Kidney tubule cell (primary cell): ENCODE measurements around the gene TYMP.
A peak's percentile ranks its signal among the peaks of the same experiment; 100 is the strongest.

Source experiments
- DNase-seq: peaks from one replicate; pipeline ENCODE4 v3.0.0-alpha.2; 2018; ENCODE audit warnings: low spot score

Gene TYMP

DNA sequence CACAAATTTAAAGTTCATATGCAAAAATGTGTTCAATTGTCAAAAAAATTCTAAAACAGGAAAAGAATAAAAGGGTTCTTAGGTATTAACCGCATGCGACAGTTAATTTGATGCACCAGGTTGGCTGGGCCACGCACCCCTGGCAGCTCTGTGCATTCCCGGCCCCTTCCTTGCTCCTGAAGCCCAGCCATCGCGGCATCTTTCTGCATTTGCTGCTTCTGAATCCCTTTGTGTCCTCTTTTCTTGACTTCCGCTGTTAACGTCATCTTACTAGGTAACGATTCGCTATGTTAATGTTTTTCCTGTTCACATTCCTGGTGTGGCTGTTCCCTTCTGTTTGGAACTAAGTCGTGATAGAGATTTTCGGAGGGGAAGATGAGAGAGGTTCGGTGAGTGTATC lies 8.0 kb upstream of the TYMP start:
- DNase-seq, result no peak

DNA sequence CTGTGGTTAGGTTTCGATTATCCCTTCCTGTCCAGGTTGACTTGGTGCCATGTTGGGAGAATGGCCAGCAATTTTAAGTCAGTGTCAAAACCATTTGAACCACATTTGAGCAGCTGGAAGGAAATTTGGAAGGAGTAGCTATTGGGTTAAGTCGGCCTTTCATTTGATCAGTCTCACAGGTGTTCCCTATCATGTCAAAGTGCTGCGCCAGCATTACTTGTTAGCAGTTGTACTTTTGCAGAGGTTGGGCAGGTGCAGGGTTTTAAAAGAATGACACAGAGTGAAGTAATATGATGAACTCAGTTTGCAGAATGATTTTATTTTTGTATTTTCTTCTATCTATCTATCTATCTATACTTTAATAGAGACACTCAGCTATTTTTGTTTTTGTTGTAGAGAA lies 6.4 kb upstream of the TYMP start:
- no peak for DNase-seq

DNA sequence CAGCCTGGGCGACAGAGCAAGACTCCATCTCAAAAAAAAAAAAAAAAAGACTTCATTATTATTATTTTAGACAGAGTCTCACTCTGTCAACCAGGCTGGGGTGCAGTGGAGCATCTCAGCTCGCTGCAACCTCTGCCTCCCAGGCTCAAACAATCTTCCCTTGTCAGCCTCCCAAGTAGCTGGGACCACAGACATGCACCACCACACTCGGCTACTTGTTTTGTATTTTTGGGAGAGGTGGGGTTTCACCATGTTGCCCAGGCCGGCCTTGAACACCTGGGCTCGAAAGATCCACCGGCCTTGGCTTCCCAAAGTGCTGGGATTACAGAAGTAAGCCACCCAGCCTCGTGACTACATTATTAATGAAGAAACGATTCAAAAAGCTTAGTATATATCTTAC lies 5.3 kb upstream of the TYMP start:
- DNase-seq, result no peak

DNA sequence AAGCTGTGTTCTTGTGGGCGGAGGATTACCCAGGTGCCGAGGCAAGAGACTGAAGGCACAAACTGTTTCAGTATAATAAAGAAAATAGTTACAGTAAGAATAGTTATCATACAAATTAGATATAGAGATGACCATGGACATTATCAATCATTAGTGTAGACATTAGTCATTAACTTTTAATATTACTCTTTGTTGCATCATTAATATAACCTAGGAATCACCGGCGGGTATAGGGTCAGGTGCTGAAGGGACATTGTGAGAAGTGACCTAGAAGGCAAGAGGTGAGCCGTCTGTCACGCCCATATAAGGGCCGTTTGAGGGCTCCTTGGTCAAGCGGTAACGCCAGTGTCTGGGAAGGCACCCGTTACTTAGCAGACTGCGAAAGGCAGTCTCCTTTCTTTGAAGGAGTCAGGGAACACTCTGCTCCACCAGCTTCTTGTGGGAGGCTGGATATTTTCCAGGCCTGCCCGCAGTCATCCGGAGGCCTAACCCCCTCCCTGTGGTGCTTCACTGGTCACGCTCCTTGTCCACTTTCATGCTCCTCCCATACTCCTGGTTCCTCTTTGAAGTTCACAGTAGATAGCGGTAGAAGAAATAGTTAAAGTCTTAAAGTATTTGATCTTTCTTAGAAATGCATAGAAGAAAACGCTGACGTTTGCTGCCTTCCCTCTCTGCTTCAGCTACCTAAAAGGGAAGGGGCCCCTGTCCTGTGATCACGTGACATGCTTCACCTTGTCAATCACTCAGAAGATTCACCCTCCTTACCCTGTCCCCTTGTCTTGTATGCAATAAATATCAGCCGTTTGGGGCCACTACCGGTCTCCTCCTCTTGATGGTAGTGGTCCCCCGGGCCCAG lies 4.3 kb upstream of the TYMP start:
- DNase-seq, result peak; percentile 59

DNA sequence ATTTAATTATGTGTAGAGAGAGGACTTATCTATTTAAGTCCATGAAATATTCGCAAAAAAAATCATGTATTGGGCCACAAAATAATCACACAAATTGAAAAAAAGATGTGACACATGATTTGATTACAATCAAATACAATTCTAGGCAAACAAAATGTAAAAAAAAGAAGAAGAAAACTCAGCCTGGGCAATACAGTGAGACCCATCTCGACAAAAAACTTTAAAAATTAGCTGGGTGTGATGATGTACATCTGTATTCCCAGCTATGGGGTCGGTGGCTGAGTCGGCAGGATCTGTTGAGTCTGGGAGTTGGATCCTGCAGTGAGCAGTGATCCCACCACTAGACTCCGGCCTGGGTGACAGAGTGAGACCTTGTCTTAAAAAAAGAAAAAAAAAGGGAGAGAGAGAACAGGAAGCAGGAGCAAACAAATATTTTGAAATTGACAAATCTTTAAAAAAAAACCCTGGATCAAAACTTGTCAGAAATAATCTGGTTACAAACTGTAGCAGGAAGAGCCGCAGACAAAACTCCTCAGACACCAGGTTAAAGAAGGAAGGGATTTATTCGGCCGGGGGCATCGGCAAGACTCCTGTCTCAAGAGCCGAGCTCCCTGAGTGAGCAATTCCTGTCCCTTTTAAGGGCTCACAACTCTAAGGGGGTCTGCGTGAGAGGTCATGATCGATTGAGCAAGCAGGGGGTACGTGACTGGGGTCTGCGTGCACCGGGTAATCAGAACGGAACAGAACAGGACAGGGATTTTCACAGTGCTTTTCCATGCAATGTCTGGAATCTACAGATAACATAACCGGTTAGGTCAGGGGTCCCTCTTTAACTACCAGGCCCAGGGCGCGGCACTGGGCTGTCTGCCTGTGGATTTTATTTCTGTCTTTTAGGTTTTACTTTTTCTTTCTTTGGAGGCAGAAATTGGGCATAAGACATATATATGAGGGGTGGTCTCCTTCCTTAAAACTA lies 3.3 kb upstream of the TYMP start:
- DNase-seq, result no peak

DNA sequence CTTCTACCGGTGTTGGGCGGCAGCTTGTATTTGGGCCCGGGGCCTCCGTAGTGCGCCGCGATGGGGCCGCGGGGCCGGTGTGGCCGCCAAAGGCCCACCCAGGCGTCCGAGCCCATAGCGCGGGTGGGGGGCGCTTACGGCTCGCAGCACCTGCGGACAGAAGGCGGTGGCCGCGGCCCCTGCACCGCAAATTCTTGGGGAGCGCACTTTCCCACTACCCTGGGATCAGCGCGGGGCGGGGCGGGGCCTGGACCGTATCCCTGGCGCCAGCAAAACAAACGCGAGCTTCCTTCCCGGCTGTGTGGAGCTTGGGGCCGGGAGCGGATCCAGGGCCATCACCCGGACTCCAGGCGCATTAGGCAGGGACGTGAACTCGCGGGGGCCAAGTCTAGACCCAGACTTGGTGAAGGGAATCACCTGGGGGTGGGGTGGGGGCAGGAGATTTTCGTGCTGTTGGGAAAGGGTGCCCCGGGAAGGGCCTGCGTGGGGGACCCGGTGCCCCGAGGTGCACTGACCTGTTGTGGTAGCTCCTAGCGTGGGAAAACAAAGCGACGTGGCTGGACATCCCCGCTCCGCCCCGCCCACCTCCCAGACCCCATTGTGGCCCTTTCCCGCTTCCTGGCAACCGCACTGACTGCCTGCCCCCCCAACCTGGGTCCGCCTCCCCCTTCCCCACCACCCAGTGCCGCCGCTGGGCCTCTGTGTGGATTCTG lies 2.3 kb upstream of the TYMP start:
- peak; percentile 64 for DNase-seq

DNA sequence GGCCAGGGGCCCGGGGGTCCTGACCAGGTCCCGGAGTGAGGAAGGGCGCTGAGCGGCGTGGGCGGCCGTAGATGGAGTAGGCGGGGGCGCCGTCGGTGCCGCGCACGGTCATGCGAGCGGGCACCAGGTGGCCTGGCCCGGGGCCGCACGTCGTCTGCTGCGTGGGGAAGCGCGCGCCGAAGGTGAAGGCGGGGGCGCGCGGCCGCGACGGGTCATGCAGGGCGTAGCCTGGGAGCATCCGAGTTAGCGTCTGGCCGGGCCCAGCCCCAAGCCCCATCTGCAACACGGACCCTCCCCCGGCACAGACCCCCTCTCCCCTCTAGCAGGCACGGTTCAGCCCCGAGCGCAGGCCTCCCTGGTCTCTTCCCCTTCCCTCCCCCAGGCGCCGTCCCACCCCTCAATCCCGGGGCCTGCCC lies 1.7 kb upstream of the TYMP start:
- DNase-seq, result peak; percentile 42

DNA sequence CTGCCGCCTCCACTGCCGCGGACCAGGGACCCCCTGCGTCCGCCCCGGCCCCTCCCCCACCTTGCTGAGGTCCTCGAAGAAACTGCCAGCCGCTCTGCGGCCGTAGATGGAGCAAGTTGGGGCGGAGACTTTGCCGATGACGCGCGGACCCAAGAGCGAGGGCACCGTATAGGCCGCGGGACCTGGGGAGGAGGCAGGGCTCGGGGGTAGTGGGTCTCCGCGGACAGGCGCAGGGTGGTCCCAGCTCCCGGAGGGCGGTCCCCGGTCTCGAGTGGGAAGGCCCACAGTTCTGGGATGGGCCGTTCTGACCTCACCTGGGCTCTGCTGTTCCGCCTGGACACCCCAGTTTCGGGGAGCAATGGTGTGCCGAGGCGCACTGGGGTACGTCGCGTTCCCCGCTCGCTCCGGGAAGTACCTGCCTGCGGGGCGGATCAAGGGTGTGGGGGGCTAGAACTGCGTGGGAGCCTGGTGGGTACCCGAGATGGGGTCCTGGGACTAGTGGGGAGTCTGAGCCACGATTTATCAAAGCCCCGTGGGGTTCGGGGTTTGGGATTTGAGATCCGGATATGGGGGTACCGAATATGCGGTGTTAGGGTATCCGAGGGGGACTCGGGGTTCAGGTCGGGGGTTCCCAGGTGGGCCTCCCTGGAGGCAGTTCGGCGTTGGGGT lies 1.2 kb upstream of the TYMP start:
- peak; percentile 80 for DNase-seq

DNA sequence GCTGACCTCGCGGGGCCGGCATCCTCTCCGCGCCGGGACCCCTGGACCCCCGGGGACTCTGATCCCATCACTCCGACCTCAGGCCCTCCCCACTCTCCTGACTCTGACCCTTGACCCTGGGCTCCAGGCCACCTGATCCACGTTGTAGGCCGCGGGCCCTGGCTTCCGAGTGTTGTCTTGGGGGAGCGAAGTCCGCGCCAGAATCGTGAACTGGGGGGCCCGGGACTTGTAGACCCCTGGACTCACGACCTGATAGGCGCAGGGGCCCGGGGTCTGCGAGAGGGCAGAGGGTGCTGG lies 716 bp upstream of the TYMP start:
- no peak for DNase-seq

DNA sequence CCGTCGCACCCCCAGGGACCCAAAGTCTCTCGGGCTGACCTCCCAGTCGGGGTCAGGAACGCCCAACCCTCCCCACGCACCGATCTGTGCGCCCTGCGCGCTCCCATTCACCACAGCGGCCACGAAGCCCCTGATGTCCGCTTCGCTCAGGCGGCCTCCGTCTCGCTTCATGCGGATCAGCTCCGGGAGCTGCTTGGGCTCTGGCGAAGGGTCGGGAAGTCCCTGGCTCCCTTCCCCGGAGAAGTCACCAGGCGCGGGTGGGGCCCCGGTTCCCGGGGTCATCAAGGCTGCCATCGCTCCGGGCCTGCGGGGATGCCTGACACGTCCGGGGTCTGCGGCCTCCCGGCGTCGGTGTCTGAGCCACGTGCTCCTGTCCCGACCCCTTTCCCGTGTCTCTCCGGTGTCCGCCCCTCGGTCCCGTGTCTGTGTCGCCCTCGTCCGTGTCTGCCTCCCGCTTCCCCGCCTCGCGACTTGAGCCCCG lies 356 bp downstream of the TYMP start:
- peak; percentile 13 for DNase-seq

DNA sequence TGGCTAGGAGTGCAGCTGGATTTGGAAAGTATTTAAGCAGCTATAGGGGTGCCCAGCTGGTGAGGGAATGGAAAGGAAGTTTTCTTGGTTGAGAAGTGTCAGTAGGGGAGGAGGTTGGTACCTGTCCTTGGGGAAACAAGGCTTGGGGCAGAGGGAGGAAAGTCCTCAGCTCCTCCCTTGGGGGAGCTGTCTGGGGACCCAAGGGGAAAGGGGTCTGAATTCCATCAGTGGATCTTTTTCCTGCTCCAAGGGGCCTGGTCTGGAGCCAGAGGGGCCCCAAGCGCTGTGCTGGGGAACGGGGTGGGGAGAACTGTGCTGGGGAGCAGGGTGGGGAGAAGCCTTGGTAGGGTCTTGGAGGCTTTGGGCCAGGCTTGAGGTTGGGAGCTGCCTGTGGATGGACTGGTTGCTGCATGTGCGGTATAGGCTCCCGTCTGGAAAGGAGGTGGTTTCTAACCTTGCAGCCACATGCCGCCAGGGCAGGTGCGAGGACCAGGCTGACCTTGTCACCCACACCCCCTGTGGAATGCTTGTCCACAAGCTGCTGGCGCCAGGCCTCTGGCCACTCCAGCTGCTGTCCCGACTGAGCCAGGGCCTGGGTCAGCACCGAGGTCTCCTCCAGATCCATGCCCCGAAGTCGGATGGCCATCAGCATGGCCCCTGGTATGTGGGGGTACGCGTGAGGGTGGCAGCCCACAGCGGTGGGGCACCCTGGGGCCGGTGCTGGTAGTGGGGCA lies 963 bp downstream of the TYMP start:
- DNase-seq, result no peak

DNA sequence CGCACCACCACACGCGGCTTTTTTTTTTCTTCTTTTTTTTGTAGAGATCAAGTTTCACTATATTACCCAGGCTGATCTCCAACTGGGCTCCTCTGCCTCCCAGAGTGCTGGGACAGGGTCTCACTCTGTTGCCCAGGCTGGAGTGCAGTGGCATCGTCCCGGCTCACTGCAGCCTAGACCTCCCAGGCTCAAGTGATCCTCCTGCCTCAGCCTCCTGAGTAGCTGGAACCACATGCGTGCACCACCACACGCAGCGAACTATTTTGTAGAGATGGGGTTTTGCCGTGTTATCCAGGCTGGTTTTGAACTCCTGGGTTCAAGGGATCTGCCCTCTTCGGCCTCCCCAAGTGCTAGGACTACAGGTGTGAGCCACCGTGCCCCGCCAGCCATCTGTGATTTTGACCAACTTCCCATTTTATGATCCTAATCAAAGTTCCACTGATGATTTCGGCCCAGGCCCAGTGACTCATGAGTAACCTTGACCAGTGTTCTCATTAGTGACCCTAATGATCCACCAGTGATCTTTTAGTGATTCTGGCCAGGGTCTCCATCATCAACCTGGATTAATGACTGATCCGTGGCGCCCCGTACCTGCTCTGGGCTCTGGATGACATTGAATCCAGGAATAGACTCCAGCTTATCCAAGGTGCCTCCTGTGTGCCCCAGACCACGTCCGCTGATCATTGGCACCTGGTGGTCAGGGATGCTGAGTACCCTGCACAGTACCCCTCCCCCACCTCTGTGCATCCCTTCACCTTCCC lies 1.7 kb downstream of the TYMP start:
- DNase-seq, result no peak

DNA sequence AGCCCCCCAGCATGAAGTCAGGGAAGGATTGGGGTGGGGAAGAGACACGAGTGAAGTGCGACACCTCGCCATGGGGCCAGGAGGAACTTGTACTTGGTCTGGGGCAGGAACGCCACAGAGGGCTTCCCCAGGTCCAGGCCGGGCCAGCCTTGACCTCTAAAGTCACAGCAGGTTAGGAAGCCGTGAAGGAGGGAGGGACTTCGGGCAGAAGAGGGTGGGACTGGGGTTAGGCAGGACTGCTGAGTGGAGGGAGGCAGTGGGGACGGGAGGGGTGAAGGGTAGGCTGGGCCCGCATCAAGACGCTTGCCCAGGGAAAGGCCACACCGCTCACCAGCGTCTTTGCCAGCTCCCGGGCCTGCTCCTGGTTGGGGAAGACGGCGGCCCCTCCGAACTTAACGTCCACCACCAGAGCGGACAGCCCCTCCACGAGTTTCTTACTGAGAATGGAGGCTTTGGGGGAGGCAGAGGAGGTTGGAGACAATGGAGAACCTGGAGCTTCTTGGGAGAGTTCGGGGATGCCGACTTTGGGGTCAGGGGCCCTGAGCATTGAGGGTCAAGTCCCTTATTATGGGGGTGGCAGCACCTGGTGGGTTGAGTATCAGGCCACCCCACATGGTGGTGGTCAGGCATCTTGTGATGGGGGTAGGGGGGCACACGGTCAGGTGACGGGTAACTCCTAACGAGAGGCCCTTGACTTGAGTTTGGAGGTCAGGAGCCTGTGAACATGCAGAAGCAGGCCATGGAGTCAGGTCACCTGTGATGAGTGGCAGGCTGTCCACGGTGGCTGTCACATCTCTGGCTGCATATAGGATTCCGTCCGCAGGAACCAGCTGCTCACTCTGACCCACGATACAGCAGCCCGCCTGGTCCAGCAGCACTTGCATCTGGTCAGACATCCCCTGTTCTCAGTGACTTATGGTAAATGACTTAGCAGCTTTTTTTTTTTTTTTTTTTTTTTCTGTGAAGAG lies 2.7 kb downstream of the TYMP start:
- DNase-seq, result peak; percentile 65

DNA sequence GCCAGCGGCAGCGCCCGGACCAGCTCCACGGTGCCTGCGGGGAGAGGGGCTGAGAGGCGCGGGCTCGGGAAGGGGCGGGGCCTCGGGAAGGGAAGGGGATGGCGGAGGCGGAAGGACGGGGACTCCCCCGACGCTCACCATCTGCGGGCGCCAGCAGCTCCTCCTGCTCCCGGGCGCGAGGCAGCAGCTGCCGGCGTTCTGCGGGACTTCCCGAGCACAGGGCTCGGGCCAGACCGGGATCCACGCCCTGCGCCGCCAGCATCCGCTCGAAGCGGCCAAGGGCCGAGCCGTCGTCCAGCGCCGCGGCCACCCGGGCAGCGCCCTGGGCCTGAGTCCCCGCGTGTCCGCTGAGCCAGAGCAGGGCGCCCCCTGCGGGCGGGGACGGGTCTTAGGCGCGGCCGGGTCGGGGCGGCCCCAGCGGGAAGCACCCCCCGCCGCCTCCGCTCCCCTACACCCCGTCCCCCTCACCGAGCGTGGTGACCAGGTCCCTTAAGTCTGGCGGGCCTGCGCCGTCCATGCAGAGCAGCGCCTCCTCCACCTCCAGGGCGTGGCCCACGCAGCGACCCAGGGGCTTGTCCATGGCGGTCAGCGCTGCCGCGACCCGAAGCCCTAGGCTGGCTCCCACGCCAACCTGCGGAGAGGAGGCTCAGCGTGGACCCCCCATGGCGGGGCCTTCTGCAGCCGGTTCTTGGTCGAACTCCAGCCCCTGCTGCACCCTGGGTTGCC lies 3.5 kb downstream of the TYMP start:
- DNase-seq, result peak; percentile 77

DNA sequence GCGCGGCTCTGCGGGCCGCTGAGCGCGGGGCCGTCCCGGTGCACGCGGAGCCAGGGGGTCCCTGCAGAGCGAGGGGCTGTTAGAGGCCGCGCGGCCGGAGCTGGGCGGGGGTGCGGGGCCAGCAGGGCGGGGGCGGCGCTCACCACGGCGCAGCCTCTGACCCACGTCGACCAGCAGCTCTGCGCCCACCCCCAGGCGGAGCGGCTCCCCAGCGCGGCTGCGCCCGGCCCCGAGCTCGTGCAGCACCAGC lies 4.0 kb downstream of the TYMP start:
- DNase-seq, result no peak

DNA sequence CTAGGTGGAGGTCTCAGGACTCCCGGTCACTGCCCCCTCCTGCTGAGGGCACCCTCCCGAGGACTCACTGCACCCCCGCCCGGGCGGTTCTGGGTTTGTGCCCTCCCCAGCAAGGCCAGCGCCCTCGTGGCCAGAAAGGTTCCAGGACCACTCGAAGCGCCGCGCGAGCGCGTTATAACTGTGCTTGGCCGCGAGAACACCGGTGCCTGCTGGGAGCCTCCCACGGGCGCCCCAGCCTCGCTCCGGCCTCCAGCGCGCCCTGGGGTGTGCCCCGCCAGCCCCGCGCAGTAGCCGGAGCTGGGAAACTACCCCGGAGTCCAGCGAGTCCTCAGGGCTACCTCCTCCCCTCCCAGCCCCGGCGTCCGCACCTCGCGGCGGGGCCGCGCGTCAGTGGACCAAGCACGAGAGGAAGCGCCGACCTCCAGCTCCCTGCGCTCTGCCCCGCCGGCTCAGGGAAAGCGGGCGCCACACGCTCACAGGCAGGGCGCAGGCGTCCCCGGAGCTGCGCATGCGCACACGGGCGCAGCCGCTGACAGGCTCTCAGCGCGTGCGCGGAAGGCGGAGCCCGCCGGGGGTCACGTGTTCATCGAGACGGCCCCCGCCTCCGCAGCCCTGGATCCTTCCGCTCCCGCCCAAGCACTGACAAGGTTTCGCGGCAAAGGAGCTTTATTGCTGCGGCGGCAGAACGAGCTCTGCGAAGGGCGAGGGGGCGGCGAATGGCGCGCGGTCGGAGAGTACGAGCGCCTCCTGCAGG lies 4.5 kb downstream of the TYMP start, which contains the start of gene SCO2:
Gene SCO2, minus strand, starts transcription at position 495 of the 754 bp plus-strand sequence. CDS start 1,187 bp downstream, outside the sequence.
- peak; percentile 97 for DNase-seq

DNA sequence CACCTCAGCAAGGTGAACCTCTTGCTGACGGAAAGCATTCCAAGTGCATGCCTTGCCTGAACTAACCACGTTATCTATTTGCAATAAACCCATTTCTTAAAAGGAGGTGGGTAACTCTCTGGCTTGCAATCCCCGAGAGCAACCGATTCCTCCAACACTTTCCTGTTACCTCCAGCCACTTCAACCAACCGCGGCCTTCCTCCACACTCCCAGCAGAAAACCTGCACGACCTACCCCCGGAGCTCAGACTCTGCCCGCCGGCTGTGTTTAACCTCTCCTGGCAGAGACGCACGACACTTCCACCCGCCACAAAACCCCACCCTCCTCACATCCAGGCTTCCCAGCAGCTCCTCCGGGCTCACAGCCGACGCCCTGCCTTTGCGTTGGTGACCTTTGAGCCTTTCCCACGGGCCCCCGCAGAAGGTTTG lies 5.1 kb downstream of the TYMP start:
- DNase-seq, result no peak
